ENCODE results near the gene NUCKS1.

- TF ChIP-seq CTCF (conservative IDR thresholded peaks at IDR 0.05) (no peak), EZH2 (IDR thresholded peaks at IDR 0.05; ENCODE audit: low read depth) (no peak)
These were observed 83.4 kb downstream of the NUCKS1 start for GRCh38 chr1:205666372-205667166.

All from PC-9 (cell line).